ENCODE results near the gene RNF130.

The RNF130 gene

DNA sequence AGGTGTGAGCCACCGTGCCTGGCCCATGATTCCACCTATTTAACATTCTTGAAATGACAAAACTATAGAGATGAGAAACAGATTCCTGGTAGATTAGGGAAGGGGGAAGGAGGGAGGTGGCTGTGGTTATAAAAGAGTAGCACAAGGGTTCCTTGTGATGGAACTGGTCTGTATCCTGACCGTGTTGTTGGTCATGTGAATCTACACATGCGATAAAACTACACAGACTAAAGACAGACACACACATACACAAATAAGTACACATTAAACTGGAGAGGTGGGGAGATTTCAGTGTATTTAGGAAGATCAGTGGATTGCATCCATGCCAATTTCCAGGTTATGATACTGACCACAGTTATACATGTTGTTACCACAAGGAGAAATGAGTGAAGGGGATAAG lies 60.9 kb downstream of the RNF130 start:
- no peak for ATAC-seq
- TF ChIP-seq BACH2 (CRISPR knock-in tag; IDR thresholded peaks at IDR 0.05; ENCODE audit: borderline replicate concordance) (no peak), ZFP3 (CRISPR knock-in tag; IDR thresholded peaks at IDR 0.05) (no peak), TCF4 (CRISPR knock-in tag; IDR thresholded peaks at IDR 0.05; ENCODE audit: borderline replicate concordance) (no peak), ISL1 (CRISPR knock-in tag; IDR thresholded peaks at IDR 0.05) (no peak), GLIS3 (CRISPR knock-in tag; IDR thresholded peaks at IDR 0.05) (no peak), RARB (CRISPR knock-in tag; IDR thresholded peaks at IDR 0.05) (no peak), PATZ1 (CRISPR knock-in tag; IDR thresholded peaks at IDR 0.05; ENCODE audit: borderline replicate concordance) (no peak), ZC3H10 (CRISPR knock-in tag; IDR thresholded peaks at IDR 0.05) (no peak), TOX (CRISPR knock-in tag; IDR thresholded peaks at IDR 0.05; ENCODE audit: borderline replicate concordance) (no peak), CSRNP3 (CRISPR knock-in tag; IDR thresholded peaks at IDR 0.05) (no peak), OSR1 (CRISPR knock-in tag; IDR thresholded peaks at IDR 0.05) (no peak), PPARA (CRISPR knock-in tag; IDR thresholded peaks at IDR 0.05; ENCODE audit: borderline replicate concordance) (no peak), ZNF8 (CRISPR knock-in tag; IDR thresholded peaks at IDR 0.05) (no peak), CSDC2 (CRISPR knock-in tag; IDR thresholded peaks at IDR 0.05) (no peak), ARNTL (CRISPR knock-in tag; IDR thresholded peaks at IDR 0.05; ENCODE audit: borderline replicate concordance, low read depth) (no peak)
- TF ChIP-seq, protein P1, sequence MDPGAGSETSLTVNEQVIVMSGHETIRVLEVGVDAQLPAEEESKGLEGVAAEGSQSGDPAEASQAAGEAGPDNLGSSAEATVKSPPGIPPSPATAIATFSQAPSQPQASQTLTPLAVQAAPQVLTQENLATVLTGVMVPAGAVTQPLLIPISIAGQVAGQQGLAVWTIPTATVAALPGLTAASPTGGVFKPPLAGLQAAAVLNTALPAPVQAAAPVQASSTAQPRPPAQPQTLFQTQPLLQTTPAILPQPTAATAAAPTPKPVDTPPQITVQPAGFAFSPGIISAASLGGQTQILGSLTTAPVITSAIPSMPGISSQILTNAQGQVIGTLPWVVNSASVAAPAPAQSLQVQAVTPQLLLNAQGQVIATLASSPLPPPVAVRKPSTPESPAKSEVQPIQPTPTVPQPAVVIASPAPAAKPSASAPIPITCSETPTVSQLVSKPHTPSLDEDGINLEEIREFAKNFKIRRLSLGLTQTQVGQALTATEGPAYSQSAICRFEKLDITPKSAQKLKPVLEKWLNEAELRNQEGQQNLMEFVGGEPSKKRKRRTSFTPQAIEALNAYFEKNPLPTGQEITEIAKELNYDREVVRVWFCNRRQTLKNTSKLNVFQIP (CRISPR knock-in tag; IDR thresholded peaks at IDR 0.05; ENCODE audit: borderline replicate concordance, low read depth): no peak

DNA sequence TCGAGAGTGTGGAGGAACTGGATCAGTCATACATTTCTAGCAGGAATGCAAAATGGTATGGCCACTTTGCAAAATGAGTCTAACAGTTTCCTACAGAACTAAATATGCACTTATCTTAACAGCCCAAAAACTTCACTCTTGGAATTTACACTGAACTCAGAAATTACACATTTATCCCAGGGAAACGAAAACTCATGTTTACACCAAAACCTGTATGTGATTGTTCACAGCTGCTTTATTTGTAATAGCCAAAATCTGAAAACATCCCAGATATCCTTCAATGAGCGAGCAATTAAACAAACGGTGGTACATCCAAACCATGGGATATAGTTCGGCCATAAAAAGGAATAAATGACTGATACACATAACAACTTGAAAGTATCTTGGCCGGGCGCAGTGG lies 62.0 kb downstream of the RNF130 start:
- no peak for ATAC-seq
- TF ChIP-seq, protein P1 (CRISPR knock-in tag; IDR thresholded peaks at IDR 0.05; ENCODE audit: borderline replicate concordance, low read depth): no peak
- TF ChIP-seq GLIS3 (CRISPR knock-in tag; IDR thresholded peaks at IDR 0.05): no peak
- no peak for TF ChIP-seq OSR1 (CRISPR knock-in tag; IDR thresholded peaks at IDR 0.05)
- no peak for TF ChIP-seq ISL1 (CRISPR knock-in tag; IDR thresholded peaks at IDR 0.05)
- no peak for TF ChIP-seq TOX (CRISPR knock-in tag; IDR thresholded peaks at IDR 0.05; ENCODE audit: borderline replicate concordance)
- no peak for TF ChIP-seq RARB (CRISPR knock-in tag; IDR thresholded peaks at IDR 0.05)
- no peak for TF ChIP-seq ESRRG (CRISPR knock-in tag; IDR thresholded peaks at IDR 0.05)
- TF ChIP-seq ARNTL (CRISPR knock-in tag; IDR thresholded peaks at IDR 0.05; ENCODE audit: borderline replicate concordance, low read depth): no peak
- no peak for TF ChIP-seq ZNF8 (CRISPR knock-in tag; IDR thresholded peaks at IDR 0.05)
- no peak for TF ChIP-seq PATZ1 (CRISPR knock-in tag; IDR thresholded peaks at IDR 0.05; ENCODE audit: borderline replicate concordance)
- no peak for TF ChIP-seq ZFP3 (CRISPR knock-in tag; IDR thresholded peaks at IDR 0.05)
- TF ChIP-seq CSDC2 (CRISPR knock-in tag; IDR thresholded peaks at IDR 0.05): no peak
- no peak for TF ChIP-seq ZNF565 (CRISPR knock-in tag; conservative IDR thresholded peaks at IDR 0.05; ENCODE audit: low read depth)
- no peak for TF ChIP-seq CREB5 (CRISPR knock-in tag; IDR thresholded peaks at IDR 0.05; ENCODE audit: low read depth)
- TF ChIP-seq PPARA (CRISPR knock-in tag; IDR thresholded peaks at IDR 0.05; ENCODE audit: borderline replicate concordance): no peak
- TF ChIP-seq BACH2 (CRISPR knock-in tag; IDR thresholded peaks at IDR 0.05; ENCODE audit: borderline replicate concordance): no peak
- no peak for TF ChIP-seq ZFP30 (CRISPR knock-in tag; IDR thresholded peaks at IDR 0.05)
- no peak for TF ChIP-seq ZNF70 (CRISPR knock-in tag; IDR thresholded peaks at IDR 0.05)
- no peak for TF ChIP-seq TSHZ2 (CRISPR knock-in tag; IDR thresholded peaks at IDR 0.05)
- no peak for TF ChIP-seq TCF4 (CRISPR knock-in tag; IDR thresholded peaks at IDR 0.05; ENCODE audit: borderline replicate concordance)

Data from SK-N-SH treated with all-trans-retinoic acid at 6 μM for 48 hours (cell line).